ENCODE results near the gene C4orf50. TPM values are rescaled to one million over a fixed set of nuclear protein-coding genes. Genes with fewer than 3 reads are reported as not detected.
A peak's percentile ranks its signal among the peaks of the same experiment; 100 is the strongest.

The C4orf50 gene
- total and polyA plus RNA-seq, 2 of the 4 experiments (the other 2 are of a cell fraction) = not detected

GRCh38 chr4:6019316-6020263 is 1.4 kb upstream of the C4orf50 start:
- H4K20me1 ChIP-seq (ENCODE audit: insufficient read depth, low read length) = no peaks in the 10 kb centered on the region
- H4K5ac ChIP-seq (ENCODE audit: low read depth, low read length) = no peak overlapping the region
- H3K27ac ChIP-seq (ENCODE audit: insufficient read depth, low read length) = no peak overlapping the region
- no peak overlapping the region for H2AK9ac ChIP-seq (replicated peaks; ENCODE audit: low read depth, low read length, poor library complexity)
- no peak overlapping the region for H3K56ac ChIP-seq (ENCODE audit: extremely low read depth, insufficient read depth, low read length)
- H3K9ac ChIP-seq (ENCODE audit: low read depth, low read length) = no peak overlapping the region
- H3K79me1 ChIP-seq (ENCODE audit: low read depth in 1 of 2, low read length in 2 of 2) = no peaks in the 10 kb centered on the region
- TF ChIP-seq RAD21 (IDR thresholded peaks at IDR 0.05; ENCODE audit: low read length) = peak; percentile 20; the same call in 1 of the 2 replicates
- TF ChIP-seq BHLHE40 (IDR thresholded peaks at IDR 0.05; ENCODE audit: low read depth, low read length) = no peak
- peak; percentile 60 for TF ChIP-seq CTCF (conservative IDR thresholded peaks at IDR 0.05; ENCODE audit: low read depth, low read length)
- H2AFZ ChIP-seq (replicated peaks; ENCODE audit: low read length, poor library complexity) = no peak overlapping the region
- ChIA-PET CTCF (interaction anchor here (1.0 kb wide), 1 partner anchor 11 kb away, joined by 5 read pairs; no protein-coding TSS in a partner anchor), POLR2A (ENCODE audit: unreplicated experiment) (no interaction called here)
- no peak overlapping the region for H3K4me3 ChIP-seq (ENCODE audit: insufficient read depth, low read depth, low read length)
- ATAC-seq (ENCODE audit: low read depth) (peak; percentile 64), DNase-seq (peak; percentile 44)
- WGBS, 2 experiments (ENCODE audit: extremely low coverage in 2 of 2, insufficient read length in 1 of 2) = 13% methylated on average over 4 of the region's 22 CpGs; no CpG with 5 or more reads in 1 of the 2 experiments
- no peak overlapping the region for H3K14ac ChIP-seq (replicated peaks; ENCODE audit: low read depth, low read length)
- no TSS peak for BruUV-seq (replicated peaks)
- no peaks in the 10 kb centered on the region; the same call in 1 of the 2 replicates for H3K27me3 ChIP-seq (ENCODE audit: control insufficient read depth, insufficient read depth, low read length)
- H3K9me3 ChIP-seq (ENCODE audit: control insufficient read depth, insufficient read depth, low read length) = no peaks in the 10 kb centered on the region
- no peak overlapping the region for H4K91ac ChIP-seq (ENCODE audit: insufficient read depth, low read depth, low read length)
- no peak overlapping the region for H2BK20ac ChIP-seq (ENCODE audit: low read depth, low read length)
- H4K8ac ChIP-seq (ENCODE audit: low read depth in 2 of 2, low read length in 2 of 2) = no peak overlapping the region
- no peak overlapping the region for H3K23ac ChIP-seq (ENCODE audit: low read depth, low read length)
- H3K36me3 ChIP-seq (ENCODE audit: control insufficient read depth, insufficient read depth, low read length) = no peaks in the 10 kb centered on the region
- no peak overlapping the region for H3K18ac ChIP-seq (ENCODE audit: low read depth, low read length)
- no peak overlapping the region for H3K4me2 ChIP-seq (ENCODE audit: low read depth, low read length)
- intact Hi-C loops (cut with micrococcal nuclease) (no loop called here), in situ Hi-C loops (cut with MboI; ENCODE audit: low sequenced_read_pairs) (no loop called here), dilution Hi-C loops (cut with HindIII; ENCODE audit: low sequenced_read_pairs, unreplicated experiment) (no loop called here)
- no peak overlapping the region for H2AK5ac ChIP-seq (ENCODE audit: low read depth, low read length)
- no peaks in the 10 kb centered on the region for H3K4me1 ChIP-seq (ENCODE audit: control insufficient read depth, insufficient read depth, low read length)
- no peak overlapping the region for H2BK15ac ChIP-seq (ENCODE audit: low read depth, low read length)
- H2BK5ac ChIP-seq (ENCODE audit: low read depth, low read length, poor library complexity, severe bottlenecking) = no peak overlapping the region
- no peak overlapping the region for H3K4ac ChIP-seq (ENCODE audit: low read depth, low read length)
- no peaks in the 10 kb centered on the region for H3K9me1 ChIP-seq (ENCODE audit: insufficient read depth, low read length)
- no peak overlapping the region for H2BK120ac ChIP-seq (ENCODE audit: low read depth, low read length)

All from IMR-90 (cell line).